Colon (tissue), 2 donors: ENCODE measurements around the gene RIMS4.

ENCODE experiments used
- FAIRE-seq: peaks from 2 replicates; lab custom pipeline; 2012; peaks lifted over from hg19 to GRCh38; lab: Jason Lieb, UNC
- donor health status: control.
- donor health status: control.

Gene RIMS4

DNA sequence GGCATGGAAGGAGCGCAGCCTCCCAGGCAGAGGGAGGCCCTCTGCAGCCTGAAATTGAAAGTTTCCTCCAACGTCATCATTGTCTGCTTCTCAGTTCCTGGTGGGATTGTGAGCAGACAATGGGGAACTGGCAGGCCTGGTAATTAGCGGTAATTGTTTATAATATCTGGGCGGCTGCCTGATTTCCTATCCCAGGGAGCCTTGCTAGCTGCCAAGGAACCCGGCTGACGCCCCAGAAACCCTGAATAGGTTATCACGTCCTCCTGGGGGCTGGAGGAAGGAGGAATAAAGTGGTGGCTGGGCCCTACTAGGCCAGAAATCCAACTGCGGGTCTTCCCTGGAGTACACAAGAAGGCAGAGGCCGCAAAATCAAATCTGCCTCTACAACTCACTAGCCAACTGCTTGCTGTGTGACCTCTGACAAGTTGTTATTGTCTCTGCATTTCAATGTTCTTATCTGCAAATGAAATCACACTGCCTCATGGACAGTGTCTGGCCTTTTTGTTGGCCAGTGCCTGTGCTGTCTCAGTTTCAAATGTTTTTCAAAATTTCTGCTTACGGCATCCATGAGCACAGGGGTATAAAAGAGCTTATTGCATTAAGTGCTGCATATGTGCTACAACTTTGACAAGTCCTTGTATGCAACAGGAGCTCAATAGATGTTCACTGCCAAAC lies 47.7 kb downstream of the RIMS4 start:
- FAIRE-seq = no peak

DNA sequence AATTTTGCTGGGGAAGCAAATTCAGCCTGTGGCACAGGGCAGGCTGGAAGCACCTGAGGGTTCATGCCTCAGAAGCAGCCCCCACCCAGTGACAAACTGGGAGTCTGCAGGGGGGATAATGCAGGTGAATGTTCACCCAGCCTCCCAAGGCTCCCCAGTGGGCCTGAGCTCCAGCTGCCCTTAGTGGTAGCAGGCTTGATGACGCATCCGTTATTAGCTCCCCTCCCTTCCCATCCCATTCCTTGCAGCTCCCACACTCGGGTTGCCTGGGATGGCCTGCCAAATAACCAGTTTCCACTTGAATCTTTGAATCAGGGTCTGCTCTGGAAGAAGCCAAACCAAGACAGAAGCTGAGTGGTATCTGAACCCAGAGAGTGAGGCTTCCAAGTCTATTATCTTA lies 48.9 kb downstream of the RIMS4 start:
- no peak for FAIRE-seq

DNA sequence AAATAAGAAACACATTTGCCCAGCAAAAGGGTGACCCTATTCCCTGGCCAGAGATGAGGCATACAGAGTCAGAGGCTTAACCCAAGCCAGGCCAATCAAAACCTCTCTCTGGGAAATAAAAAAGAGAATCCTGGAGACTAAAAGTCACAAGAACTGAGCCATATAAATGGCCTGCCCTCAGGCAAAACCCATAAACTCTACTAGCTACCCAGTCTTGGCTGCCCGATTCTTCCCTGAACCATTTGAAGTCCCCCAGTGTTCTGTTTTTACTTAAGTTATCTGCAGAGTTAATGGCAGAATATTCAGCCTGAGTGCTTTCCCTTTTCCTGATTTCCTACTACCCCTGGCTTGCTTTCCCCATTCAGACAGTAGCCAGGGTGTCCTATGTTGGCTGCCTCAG lies 50.8 kb downstream of the RIMS4 start:
- FAIRE-seq = no peak

DNA sequence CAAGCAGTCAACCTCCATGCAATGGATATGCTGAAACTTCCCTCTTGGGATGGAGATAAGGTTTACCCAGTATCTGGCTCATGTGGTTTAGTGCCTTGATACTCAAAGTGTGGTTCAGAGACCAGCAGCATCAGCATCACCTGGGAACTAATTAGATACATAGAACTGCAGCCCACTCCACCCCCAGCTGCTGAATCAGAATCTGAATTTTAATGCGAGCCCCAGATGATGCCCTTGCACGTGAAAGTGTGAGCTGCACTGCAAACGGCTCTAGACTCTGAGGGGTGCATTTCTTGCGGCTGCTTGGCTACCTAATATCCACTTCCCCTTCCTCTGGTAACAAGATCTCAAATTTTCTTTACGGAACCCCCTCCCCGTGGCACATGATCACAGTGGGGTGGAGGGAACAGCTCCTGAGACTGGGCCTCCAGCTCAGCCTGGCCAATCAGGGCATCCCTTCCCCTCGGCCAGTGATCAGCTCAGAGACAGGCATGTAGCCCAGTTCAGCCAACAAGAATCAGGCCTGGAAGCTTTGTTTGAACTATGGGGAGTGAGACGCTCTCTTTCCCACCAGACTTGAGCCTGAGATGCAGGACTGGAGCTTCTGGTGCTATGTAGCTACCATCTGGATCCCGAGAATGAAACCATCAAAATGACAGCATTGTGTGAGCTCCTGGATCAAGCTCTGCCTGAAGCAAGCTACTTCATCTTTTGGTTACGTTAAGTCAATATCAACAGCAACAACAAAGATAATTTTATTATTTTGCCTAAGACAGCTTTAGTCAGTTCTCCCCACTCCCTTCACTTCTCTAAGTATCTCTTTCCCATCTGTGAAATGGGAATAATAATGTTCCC lies 51.9 kb downstream of the RIMS4 start:
- no peak for FAIRE-seq

DNA sequence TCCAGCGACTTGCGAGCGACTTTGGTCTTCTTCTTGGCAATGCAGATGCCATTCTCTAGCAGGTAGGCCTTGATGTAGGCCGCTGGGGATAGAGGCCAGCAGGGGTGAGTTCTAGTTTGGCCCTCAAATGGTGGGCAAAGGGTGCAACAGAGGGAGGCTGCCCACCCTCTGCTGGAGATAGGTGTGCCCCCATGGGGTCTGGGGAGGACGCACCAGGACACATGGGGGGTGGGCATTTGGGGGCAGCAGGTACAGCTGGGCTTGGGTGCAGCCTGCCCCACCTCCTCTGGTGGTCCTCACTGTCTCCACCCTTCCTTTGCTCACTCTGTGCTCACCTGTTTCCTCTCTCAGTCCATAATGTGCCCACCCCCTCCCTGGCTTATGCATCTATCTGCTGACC lies 53.4 kb downstream of the RIMS4 start:
- FAIRE-seq = no peak

DNA sequence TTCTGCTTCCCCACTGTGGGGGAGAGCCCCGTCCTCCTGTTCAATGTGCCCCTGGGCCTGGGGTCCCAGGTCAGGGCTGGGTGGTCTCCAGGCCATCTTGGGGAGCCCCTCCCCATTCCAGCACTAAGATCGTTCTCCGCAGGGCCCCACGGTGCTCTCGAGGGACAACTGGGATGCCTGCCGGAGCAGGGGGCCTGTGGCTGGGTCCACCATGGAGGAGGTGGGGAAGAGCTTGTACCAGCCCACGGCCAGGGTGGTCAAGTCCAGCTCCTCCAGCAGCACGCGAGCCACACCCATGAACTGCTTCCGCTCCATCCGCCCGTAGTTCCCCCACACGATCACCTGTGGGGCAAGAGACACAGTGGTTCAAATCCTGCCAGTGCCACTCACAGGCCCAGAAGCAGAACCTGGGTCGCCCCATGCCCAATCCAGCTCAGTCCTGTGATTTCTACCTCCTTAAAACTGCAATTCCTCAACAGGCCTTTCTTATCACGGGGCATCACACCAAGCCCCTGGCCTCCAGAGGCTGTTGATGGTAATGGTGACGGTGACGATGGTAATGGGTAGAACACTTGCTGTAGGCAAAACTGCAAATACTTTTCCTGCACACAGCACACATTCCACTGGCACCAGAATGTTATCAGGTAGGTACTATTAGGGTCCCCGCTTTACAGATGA lies 54.2 kb downstream of the RIMS4 start:
- no peak for FAIRE-seq

DNA sequence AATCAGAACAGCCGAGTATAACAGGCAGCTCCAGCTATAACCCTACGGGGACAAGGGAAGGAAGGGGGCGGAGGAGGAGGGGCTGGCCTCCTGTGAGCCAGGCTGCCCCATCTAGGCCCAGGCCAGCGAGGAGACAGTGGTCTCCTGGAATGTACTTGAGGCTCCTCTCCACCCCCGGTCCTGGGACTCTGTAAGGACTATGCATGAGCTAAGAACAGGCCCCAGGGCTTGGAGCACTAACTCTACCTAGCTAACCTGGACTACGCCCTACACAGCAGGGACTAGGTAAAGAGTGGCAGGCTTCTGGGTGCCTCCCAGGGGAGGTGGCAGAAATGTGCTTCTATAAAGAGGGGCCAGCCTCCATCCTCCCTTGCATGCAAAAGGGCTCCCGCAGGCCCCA lies 55.8 kb downstream of the RIMS4 start:
- no peak for FAIRE-seq

DNA sequence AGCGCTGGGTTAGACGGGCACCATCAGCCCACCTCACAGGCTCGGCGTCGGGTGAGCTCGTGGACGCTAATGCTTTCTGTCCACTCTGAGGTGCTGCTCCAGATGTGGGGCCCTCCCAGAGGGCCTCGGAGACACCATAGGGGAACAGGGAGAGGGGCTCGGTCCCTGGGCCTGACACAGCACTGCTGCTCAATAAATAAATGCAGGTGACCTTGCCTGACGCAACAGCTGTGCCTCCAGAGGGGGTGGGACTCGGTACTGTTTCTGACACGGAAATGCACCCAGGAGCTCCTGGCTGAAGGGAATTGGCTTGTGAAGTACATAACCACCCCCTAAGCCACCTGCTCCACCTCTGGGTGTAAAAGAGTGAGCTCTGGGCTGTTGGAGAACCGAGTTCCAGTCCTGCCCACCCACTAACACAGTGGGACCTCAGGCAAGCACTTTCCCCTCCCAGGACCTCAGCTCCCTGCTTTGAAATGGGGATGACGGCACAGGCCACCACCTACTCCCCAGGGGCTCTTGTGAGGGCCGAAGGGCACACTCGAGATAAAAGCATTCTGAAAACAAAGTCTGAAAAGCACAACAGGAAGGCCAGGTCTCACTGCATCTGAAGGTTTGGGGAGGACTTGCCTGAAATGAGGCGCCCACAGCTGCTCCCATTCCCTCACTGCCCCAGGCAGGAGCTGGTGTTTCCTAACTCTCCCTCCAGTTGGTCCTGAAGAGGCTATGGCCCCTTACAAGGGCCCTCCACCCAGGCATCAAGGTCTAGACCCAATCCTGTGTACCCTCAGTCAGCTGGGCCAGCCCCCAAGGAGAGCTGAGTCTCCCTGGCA lies 58.0 kb downstream of the RIMS4 start:
- no peak for FAIRE-seq

DNA sequence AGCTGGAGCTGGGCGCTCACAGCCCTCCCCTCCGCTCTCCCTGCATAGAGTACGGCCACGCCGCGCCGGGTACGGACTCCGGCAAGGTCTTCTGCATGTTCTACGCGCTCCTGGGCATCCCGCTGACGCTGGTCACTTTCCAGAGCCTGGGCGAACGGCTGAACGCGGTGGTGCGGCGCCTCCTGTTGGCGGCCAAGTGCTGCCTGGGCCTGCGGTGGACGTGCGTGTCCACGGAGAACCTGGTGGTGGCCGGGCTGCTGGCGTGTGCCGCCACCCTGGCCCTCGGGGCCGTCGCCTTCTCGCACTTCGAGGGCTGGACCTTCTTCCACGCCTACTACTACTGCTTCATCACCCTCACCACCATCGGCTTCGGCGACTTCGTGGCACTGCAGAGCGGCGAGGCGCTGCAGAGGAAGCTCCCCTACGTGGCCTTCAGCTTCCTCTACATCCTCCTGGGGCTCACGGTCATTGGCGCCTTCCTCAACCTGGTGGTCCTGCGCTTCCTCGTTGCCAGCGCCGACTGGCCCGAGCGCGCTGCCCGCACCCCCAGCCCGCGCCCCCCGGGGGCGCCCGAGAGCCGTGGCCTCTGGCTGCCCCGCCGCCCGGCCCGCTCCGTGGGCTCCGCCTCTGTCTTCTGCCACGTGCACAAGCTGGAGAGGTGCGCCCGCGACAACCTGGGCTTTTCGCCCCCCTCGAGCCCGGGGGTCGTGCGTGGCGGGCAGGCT lies 60.1 kb downstream of the RIMS4 start:
- no peak for FAIRE-seq

DNA sequence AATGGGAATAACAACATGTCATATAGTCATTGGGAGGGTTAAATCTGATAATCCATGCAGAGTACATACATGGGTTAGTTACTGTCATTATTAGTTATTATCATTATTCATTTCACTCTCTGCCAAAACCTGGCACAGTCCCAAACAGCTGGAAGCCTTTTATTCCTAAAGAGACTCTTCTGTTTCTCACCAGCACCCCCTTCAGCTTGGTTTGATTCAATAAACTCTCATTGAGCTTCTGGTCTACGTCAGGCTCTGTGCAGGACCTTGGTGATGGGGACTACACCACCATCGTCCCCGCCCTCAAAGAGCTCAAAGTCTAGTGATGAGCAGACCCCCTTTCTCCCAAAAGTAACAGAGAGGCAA lies 62.4 kb downstream of the RIMS4 start:
- no peak for FAIRE-seq

DNA sequence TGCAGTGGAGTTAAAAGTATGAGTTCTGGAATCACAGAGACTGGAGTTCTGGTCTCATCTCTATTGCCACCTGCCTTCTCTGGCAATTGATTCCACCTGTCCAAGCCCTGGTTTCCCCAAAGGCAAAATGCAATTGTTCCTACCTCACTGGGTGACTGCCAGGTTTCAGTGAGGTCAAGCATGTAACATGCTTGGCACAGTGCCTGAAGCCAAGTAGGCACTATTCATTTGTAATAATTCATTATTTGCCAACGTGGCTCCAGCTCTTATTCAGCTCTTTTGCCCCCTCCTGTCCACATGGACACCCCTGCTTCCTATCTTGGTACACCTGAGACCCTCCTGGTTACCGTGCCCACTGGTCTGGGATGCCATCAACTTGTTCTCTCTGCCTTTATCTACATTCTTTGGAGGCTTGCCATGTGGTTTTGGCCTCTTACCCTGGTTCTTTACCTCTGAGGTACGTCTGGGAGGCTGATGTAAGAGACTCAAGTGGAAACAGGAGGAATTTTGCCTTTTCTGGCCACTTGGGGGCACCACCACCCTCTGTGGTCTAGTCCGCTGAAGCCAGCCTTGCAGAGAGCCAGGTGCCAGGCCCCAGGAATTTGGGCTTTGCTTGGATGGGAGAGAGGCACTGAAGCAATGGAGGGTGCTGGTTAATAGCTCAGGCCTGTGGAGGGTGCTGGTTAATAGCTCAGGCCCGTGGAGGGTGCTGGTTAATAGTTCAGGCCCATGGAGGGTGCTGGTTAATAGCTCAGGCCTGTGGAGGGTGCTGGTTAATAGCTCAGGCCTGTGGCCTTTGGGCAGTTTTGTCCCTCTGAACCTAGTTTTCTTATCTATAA lies 63.0 kb downstream of the RIMS4 start:
- FAIRE-seq = no peak

DNA sequence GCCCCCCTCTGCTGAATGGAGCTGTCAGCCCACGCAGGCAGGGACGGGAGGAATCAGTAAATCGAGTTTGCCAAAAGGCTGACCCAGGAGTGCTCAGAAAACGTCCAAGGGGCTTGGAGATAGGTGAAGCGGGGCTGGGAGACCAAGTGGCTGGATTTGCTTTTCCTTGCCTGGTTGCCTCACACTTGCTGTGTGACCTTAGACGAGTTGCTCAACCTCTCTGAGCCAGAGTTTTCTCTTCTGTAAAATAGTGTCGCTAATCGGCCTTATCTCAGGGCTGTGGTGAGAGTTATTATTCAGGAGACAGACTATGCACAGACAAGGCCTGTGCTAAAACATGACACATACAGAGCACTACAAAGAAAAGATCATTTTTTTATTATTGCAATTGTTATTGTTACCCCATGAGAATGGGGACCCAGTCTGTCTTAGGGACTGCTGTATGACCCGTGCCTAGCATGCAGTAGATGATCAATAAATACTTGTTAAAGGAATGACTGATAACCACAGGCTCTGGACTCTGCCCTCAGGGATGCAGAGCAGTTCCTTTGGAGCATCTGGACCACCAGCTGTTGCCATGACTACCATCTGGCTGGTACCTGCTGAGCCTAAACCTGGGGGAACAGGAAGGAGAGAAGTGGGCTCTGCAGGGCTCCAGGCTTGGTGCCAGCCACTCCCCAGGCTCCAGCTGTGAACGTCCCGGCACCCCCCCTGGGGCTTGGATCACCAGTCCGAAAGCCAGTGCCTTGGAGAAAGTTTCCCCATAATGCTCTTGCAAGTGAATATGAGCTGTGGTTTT lies 63.8 kb downstream of the RIMS4 start:
- no peak for FAIRE-seq

DNA sequence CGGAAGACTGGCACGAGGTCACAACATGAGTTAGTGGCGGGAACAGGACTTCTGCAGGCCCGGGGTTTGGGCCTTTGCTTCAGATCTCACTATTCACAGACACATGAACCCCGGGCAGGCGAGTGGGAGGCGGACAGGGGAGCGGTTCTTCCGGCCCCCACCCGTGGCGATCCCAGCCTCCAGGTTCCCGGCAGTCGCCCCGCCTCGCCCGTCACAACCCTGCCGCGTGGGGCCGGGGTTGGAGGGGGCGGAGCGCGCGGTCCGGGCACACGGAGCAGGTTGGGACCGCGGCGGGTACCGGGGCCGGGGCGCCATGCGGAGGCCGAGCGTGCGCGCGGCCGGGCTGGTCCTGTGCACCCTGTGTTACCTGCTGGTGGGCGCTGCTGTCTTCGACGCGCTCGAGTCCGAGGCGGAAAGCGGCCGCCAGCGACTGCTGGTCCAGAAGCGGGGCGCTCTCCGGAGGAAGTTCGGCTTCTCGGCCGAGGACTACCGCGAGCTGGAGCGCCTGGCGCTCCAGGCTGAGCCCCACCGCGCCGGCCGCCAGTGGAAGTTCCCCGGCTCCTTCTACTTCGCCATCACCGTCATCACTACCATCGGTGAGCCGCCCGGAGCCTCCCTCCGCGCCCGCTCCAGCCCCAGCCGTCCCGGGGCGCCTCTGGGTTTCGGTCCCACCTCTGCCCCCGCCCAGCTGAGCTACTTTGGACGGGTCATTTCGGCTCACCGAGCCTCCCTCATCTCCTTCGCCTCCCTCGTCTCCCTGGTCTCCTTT lies 64.6 kb downstream of the RIMS4 start, which contains the start of gene KCNK15:
KCNK15 (plus strand) TSS at position 268 of the 769 bp plus-strand sequence; CDS start at position 314, 46 bp downstream.
- no peak for FAIRE-seq

DNA sequence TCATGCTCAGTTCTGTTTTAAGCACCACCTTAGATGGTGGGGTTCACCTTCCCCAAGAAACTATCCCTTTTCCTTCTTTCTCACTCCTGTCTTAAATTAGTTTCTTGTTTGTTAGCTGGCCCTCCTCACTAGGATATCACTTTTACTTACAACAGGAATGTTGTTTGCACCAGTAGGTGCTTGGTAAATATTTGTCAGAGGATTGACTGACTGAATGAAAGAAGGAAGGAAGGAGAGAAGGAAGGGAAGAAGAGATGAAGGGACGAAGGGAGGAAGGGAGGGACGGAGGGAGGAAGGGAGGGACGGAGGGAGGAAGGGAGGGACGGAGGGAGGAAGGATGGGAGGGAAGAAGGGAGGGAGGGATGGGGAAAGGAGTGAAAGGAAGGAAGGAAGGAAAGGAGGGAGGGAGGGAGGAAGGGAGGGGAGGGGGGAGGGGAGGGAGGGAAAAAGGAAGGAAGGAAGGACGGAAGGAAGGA lies 65.2 kb downstream of the RIMS4 start:
- no peak for FAIRE-seq

DNA sequence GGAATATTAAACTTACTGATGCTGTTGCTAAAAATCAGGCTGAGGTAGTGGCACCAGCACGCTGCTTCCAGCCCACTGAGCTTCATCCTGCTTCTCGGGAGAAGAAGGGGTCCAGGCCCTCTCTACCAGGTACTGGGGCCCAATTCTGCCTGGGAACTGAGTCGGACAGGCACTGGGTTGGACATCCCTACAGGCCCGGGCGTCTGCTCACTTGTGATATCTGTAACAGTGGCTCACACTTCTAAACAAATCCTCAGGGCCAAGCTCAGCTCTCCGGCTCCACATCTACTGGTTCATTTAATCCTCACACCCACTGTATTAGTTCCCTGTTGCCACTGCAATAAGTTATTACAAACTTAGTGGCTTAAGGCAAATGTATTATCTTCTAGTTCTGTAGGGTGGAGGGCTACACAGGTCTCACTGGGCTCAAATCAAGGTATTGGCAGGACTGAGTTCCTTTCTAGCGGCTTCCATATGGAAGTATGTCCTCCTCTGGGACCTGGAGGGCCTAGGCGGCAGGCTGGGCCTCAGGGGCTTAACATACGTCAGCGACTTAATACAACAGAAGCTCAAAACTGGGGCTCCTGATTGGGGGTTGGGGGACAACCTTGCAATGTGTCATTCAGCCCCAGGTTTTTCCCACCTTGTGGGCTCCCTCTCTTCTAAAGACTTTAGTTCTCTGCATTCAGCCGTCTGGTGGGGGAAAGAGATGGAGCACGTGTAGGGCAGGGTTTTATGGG lies 66.3 kb downstream of the RIMS4 start:
- FAIRE-seq = no peak

DNA sequence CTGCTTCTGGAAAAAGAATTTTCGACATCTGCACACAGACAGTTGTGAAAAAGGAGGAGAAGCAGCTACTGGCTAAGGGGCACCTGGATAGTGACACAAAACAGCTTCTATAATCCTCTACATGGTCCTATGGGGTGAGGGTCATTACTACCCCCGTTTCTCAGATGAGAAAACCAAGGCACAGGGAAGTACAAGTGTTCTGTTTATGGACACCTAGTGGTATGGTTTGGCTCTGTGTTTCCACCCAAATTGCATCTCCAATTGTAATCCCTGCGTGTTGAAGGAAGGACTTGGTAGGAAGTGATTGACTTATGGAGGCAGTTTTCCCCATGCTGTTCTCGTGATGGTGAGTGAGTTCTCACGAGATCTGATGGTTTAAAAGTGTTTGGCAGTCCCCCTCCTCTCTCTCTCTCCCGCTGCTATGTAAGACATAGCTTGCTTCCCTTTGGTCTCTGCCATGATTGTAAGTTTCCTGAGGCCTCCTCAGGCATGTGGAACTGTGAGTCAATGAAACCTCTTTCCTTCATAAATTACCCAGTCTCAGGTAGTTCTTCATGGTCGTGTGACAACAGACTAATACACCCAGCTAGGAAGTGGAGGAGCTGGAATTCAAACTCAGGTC lies 67.2 kb downstream of the RIMS4 start:
- no peak for FAIRE-seq

DNA sequence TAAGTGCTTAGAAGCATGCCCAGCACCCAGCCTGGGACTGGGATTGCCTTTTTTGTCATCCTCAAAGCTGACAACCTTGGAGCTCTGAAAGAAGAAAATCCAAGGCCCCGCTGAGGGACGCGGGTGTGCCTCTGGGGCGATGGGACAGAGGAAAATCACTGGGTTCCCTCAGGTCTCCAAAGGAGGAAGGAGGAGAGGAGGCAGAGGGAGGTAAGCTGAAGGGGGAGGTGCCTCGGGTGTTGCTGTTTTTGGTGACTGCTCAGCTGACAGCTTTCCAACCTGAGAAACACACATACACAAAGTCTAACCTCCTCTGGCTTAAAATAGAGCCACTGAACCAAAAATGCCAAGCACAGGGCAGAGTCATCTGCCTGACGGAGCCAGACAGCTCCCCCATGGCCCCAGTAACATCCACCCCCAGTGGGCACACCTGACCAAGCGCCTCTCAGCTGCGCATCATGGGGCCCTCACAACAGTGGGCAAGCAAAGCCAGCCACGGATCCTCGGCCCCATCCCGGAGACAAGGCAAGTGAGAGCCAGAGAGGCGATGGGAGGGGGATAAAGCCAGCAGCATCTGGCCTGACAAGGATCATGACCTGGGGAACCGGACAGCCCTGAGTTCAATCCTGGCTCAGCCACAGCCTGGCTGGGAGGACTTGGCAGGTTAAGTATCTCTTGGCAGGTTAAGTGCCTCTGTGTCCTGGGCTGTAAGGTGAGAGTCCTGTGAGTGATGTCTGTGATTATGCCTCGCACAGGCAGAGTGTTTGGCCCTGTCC lies 67.9 kb downstream of the RIMS4 start:
- no peak for FAIRE-seq
